ENCODE data around the gene AGBL1.

GRCh38 chr15:86082619-86083380 is 3.1 kb downstream of the AGBL1 start:
- TF ChIP-seq CTCF (IDR thresholded peaks at IDR 0.05; ENCODE audit: insufficient read depth, low read length), result no peak
- no peak for TF ChIP-seq GABPA (IDR thresholded peaks at IDR 0.05; ENCODE audit: low read depth)

Data from HL-60 (cell line).